Measurements from ENCODE around the gene CCRL2.
A peak's percentile ranks its signal among the peaks of the same experiment; 100 is the strongest.
"Not testable (repeated sequence)": the region's sequence is repeated elsewhere in the genome, so short reads cannot be mapped to it uniquely, and the experiment has no call there.

CCRL2 gene

DNA sequence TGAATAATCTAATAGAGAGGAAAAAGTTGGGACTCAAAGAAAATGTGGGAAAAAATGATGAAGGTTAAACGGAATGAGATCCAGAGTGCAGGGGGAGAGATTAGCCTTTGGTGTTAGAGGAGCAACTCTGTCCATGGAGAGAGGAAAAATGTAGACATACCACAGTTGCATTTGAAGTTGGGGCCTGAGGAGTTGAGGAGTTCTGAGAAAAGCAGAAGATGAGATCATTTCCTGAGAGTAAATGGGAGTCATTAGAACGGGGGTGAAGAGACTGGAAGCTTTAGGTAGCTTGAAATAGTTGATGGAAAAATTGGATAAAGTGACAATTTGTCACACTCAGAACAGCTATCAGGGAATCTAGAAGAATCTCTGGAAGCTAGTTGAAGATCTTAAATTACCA lies 7.5 kb upstream of the CCRL2 start:
- no peak for DNase-seq (ENCODE audit: low read depth, low spot score)
- no peak overlapping the region for H3K4me3 ChIP-seq (ENCODE audit: low read length)

DNA sequence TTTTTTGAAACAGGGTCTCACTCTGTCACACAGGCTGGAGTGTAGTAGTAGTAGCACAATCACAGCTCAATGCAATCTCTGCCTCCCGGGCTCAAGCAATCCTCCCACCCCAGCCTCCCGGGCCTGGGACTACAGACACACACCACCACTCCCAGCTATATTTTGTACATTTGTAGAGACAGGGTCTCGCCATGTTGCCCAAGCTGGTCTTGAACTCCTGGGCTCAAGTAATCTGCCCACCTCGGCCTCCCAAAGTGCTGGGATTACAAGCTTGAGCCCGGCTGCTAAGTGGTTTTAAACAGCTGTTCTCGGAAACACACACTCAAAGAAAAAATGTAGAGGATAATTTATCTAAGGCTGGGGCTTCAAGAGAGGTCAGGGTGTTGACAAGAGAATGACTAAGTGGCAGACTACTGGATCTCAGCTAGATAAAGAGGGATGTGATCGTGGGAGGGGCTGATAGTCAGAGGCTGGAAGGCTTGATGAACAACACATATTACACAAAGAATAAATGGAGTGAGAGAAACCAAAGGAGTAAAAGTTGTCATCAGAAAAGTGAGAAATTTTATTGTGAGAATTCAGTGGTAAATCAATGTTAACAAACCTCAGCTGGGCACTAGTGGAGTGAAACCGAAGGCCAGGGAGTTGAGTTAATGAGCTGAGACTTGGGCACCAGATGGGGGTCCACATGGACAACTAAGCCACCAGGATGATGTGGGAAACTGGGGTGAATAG lies 6.9 kb upstream of the CCRL2 start:
- H3K4me3 ChIP-seq (ENCODE audit: low read length): no peak overlapping the region
- no peak for DNase-seq (ENCODE audit: low read depth, low spot score)

DNA sequence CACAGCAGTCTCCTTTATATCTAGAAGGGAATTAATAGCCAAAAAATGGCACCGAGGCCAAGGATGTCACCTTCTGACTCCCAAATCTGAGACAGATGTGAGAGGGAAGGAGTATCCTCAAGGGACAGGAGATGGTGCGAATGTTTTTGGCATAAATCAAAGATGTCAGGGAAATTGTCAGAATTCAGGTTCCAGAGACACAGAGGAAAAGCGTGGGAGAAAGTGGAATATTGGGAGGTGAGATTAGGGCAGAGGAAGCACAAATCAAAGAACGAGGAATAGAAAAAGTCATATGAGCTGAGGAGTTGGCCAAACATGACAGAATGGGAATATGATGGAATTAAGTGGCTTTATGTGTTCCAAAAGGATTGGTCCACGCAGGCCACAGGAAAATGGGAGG lies 6.2 kb upstream of the CCRL2 start:
- no peak for DNase-seq (ENCODE audit: low read depth, low spot score)
- H3K4me3 ChIP-seq (ENCODE audit: low read length): no peak overlapping the region

DNA sequence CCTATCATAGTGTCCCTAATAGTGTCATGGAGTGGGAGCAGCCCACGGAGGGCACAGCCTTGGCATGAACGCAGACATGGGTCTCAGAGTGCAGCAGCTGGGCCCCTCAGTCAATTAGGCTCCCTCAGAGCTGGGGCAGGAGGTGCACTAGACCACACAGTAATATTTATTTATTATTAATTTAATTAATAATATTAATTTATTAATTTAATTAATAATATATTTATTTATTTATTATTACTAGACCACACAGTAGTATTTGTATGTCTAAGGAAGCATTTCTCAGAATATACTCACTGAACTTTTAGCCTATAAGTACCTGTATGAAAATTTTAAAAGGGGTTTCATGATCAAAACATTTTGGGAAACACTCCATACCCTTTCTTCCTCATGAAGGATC lies 5.5 kb upstream of the CCRL2 start:
- H3K4me3 ChIP-seq (ENCODE audit: low read length): no peak overlapping the region
- no peak for DNase-seq (ENCODE audit: low read depth, low spot score)

DNA sequence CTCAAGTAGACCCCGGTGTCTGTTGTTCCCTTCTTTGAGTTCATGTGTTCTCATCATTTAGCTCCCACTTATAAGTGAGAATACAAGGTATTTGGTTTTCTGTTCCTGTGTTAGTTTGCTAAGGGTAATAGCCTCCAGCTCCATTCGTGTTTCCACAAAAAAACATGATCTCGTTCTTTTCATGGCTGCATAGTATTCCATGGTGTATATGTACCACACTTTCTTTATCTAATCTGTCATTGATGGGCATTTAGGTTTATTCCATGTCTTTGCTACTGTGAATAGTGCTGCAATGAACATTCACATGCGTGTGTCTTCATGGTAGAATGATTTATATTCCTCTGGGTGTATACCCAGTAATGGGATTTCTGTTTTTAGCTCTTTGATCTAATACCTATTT lies 4.2 kb upstream of the CCRL2 start:
- H3K4me3 ChIP-seq (ENCODE audit: low read length); DNase-seq (ENCODE audit: low read depth, low spot score): not testable (repeated sequence)

DNA sequence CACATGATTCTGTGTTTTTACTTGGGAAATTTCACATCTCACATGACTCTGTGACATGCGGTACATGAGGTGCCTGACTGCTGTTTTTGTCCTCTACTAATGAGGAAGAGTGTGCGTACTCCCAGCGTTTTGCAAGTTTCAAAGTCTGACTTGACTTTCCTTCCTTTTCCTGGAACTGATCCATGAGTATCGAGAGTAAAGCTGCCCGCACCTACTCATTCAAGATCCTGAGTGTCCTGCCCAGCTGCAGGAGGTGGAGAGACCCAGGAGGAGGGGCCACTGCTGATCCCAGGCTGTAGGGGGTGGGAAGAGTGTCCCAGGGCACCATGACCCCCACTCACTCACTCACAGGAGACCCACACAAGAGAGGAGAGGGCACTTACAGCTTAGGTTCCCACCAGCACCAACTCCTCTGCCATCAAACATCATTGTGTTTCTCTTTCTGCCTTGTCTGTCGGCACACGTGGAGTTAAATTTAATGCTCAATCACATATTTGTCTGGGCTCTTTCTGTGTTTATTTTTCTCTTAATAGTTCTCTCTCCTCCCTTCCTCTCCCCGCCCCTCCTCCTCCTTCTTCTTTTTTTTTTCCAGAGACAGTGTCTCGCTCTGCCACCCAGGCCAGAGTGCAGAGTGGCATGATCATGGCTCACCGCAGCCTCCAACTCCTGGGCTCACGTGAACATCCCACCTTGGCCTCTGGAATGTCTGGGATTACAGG lies 1.6 kb upstream of the CCRL2 start:
- no peak for DNase-seq (ENCODE audit: low read depth, low spot score)

DNA sequence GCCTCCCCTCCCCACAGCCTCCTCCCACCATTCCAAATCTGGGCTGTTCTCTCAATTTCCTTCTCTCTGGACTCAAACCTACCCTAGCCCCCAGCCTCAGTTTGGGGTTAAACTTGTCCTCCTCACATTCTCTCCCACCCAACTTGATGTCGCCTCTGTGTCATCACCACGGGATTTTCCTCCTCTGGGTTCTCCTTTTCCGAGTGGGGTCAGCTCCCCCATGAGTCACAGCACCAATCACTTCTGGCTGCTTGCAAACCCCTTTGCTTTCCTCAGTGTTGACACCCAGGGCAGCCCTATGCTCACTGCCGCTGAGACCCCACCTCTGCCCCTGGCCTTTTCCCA lies 644 bp upstream of the CCRL2 start:
- peak overlapping the region; percentile 58; the same call in 1 of the 2 replicates for H3K4me3 ChIP-seq (ENCODE audit: low read length)
- no peak for DNase-seq (ENCODE audit: low read depth, low spot score)

More for the DNA sequence above, 1.6 kb upstream of the CCRL2 start:
- H3K4me3 ChIP-seq (ENCODE audit: low read length): no peak overlapping the region

DNA sequence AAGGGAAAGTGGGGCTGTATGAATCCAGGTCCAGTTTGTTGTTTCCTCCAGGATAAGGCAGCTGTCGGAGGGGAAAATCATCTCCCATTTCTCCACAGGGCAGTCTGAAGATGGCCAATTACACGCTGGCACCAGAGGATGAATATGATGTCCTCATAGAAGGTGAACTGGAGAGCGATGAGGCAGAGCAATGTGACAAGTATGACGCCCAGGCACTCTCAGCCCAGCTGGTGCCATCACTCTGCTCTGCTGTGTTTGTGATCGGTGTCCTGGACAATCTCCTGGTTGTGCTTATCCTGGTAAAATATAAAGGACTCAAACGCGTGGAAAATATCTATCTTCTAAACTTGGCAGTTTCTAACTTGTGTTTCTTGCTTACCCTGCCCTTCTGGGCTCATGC lies 911 bp downstream of the CCRL2 start:
- DNase-seq (ENCODE audit: low read depth, low spot score): no peak
- H3K4me3 ChIP-seq (ENCODE audit: low read length): peak overlapping the region; percentile 58

DNA sequence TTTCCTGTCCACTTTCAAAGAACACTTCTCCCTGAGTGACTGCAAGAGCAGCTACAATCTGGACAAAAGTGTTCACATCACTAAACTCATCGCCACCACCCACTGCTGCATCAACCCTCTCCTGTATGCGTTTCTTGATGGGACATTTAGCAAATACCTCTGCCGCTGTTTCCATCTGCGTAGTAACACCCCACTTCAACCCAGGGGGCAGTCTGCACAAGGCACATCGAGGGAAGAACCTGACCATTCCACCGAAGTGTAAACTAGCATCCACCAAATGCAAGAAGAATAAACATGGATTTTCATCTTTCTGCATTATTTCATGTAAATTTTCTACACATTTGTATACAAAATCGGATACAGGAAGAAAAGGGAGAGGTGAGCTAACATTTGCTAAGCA lies 1.8 kb downstream of the CCRL2 start:
- no peak for DNase-seq (ENCODE audit: low read depth, low spot score)
- H3K4me3 ChIP-seq (ENCODE audit: low read length): no peak overlapping the region

DNA sequence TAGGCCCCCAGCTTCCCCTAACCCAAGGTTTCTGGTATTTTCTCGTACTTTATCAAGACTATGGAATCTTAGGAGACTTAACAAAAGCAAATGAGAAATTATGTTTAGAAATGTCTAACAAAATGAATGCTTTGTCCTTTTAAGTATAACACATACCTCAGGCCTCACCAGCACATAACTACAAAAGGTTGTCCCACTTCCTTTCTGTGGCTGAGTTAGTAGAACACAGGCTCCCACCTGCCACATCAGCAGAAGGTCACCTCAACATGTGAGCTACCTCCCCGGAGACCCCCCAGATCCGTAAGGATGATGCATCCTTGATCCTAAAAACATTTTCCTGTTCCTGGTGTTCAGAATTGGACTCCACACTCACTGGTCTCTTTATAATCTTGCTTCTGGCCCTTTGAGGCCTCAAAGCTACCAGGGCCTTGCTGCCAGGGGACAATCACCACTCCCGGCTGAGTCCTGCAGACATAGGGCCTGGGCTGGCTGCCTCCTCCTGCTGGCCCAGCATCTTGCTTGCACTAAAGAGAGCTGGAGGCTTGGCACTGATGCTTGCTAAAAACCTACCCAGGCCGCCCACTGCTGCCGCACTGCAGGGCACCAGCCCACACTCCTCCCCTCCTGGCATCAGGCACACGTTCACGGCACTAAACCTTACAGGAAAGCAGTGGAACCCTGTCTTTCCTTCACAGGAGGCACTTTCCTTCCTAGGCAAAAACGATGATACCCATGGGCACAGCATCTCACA lies 2.9 kb downstream of the CCRL2 start:
- H3K4me3 ChIP-seq (ENCODE audit: low read length): no peak overlapping the region
- peak; percentile 66 for DNase-seq (ENCODE audit: low read depth, low spot score)

DNA sequence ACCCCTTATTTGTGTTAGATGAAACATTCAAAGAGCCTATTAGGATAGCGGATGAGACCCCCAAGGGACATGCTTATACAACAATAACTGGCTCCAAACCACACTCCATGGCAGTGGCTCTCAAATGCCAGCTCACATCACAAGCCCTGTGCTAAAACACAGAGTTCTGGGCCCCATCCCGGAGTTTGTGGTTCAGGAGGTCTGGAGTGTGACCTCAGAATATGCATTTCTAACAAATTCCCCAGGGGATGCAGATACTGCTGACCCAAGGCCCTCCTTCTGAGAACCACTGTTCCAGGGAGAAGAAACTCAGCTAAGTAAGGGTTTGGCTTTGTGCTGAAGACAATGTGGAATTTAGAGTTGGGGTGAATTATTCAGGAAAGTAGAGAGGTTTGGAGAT lies 3.6 kb downstream of the CCRL2 start:
- H3K4me3 ChIP-seq (ENCODE audit: low read length): no peak overlapping the region
- DNase-seq (ENCODE audit: low read depth, low spot score): no peak

DNA sequence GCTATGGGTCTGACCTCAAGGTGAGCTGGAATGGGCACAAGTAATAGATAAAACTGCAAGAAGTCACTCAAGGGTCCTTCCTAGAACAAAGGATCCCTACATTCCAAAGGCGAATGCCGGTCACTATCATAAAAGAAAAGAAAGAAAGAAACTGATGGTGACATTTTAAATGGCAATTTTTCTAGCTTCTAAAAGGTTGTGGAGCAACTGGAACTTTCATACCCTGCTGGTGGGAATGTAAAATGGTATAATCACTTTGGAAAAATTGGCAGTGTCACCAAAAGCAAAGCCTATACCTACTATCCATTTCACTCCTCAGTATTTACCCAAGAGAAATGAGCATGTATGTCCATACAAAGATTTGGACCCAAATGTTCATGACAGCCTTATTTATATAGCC lies 4.2 kb downstream of the CCRL2 start:
- no peak overlapping the region for H3K4me3 ChIP-seq (ENCODE audit: low read length)
- DNase-seq (ENCODE audit: low read depth, low spot score): no peak

DNA sequence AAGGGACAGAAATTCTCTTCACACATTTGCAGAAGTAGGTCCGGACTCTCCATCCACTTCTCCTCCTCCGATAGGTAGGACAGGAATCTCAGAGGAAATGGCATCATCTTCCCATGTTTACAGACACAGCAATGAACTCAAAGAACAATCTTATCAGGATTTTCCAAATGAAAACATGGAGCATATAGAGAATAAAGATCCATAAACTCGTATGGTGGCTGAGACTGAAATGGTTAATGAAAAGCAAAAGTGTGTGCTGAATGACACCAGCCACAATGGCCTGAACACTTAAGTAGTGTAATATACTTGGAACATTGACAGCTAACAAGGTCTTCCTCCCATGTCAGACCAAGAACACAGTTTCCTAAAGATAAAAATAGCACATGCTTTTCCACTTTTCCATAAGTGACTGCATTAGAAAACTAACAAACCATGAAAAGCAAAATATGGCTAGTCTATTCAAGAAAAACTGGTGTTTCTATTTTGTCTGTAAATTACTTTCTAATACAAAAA lies 5.8 kb downstream of the CCRL2 start:
- no peak overlapping the region for H3K4me3 ChIP-seq (ENCODE audit: low read length)
- DNase-seq (ENCODE audit: low read depth, low spot score): no peak

DNA sequence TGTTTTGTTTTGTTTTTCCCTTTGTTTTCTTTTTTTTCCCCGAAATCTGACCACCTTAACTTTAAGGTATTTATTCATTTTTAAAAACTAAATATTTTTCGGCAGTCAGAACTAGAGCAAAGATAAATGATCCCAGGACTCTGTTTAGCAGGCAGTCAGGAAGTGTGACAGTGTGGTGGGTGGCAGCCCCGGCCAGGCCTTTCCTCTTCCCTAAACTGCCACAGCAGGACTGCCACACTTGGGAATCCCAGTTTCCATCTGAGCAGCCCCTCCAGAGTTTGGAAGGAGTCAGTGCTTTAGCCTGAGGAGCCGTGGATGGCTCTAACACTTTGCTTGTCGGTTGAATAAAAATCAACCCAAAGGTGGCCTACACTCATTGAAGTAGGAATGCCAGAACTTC lies 6.9 kb downstream of the CCRL2 start:
- DNase-seq (ENCODE audit: low read depth, low spot score): no peak
- no peak overlapping the region for H3K4me3 ChIP-seq (ENCODE audit: low read length)

DNA sequence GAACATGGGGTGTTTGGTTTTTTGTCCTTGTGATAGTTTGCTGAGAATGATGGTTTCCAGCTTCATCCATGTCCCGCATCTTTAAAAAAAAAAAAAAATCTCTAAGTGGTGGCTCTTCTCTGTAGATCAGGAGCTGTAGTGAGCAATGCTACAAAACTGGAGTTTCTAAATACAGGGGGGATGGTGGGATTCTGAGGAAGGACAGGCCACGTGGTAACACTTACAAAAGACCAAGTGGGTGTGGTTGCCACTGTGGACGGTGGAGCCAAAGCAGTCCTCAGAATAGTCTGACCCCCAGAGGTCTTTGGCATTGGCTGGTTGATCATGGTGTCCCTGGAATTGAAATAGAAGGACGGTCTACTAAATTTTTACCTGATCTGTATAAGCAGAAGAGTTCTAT lies 7.7 kb downstream of the CCRL2 start:
- no peak overlapping the region for H3K4me3 ChIP-seq (ENCODE audit: low read length)
- DNase-seq (ENCODE audit: low read depth, low spot score): no peak

DNA sequence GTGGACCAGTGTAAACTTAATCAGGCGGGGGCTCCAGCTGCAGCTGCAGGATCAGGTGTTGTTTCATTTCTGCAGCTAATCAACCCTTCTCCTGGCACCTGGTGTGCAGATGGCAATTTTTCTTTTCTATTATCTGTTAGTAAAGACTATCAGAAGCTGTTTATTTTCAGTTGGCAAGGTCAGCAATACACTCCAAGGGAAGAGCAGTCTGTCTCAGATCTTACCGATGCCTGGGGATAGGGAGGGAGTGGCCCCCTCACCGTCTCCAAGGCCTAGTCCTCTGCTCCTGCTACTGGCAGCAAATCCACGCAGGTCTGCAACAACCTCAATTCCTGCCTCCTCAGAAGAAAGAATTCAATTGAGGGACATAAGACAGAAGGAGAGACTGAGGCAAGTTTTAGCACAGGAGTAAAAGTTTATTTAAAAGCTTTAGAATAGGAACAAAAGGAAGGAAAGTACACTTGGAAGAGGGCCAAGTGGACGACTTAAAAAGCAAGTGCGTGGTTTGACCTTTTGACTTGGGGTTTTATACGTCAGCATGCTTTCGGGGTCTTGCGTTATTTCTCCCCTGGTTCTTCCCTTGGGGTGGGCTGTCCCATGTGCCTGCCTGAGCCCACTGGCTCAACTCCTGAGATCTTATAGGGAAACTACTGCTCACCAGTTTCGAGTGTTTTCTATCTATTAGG lies 9.2 kb downstream of the CCRL2 start:
- no peak overlapping the region for H3K4me3 ChIP-seq (ENCODE audit: low read length)
- peak; percentile 42 for DNase-seq (ENCODE audit: low read depth, low spot score)

DNA sequence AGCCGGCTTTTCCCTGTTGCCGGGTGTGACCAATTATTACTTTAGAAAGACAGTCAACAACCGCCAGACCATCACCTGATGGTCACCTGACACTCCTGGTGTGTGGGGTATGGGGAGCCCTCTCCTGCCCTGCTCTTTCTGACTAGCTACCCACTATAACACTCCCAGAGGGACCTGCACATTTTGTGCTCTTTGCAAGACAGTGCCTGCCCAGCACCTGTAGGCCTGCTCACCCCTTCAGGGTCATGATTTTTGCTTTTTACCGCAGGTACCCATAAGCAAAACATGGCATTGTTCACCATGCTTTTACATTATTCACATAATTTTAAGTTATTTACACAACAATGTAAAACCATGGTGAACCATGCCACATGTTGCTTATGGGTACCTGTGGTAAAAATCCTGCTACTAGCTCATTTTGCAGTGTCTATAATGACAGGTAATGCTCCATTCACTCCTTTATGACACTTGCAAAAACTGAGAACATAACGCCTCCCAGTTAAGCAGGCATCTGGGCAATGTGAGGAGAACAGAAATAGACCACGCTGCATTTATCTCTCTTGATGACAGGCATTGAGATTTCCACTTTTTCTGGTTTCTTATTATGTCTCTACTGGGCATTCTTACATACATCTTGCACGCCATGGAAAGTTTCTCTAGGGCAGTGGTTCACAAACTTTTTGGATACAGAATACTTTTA lies 9.9 kb downstream of the CCRL2 start:
- no peak overlapping the region for H3K4me3 ChIP-seq (ENCODE audit: low read length)
- no peak for DNase-seq (ENCODE audit: low read depth, low spot score)

DNA sequence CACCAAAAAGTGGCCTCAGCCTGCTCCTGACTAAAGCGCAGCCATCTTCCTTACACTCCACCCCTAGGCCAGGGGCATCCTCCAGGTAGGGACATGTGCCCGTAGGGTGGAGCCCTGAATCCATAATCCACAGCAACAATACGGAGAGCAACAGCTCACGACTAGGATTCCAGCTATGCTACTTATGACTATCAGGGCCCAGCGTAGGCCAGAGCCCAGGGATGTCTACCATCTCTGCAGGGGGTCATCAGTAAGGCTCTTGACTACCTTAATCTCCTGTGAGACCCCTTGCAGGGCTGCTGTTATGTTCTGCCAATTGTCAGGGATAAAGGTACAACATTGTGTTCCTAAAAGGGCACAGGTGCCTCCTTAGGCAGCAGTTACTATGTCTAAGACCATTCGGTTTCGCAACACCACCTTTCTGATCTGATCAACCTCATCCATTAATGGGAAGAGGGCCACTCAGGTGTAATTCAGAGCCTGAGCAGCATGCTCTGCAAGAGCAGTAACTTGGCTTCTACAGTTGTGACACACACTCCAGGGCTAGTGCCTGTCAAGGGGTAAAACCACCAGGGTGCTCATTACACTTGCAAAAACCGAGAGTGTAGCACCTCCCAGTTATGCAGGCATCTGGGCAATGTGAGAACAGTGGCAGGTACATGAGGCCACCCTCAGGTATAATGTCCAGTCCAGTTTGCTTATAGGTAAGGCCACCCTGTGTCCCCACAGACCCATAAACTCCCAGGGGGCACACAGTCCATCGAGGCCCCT lies 11.0 kb downstream of the CCRL2 start:
- H3K4me3 ChIP-seq (ENCODE audit: low read length): no peak overlapping the region
- DNase-seq (ENCODE audit: low read depth, low spot score): no peak
